GM18505 (cell line): ENCODE data around the gene FES.
"Not testable (repeated sequence)": the region's sequence is repeated elsewhere in the genome, so short reads cannot be mapped to it uniquely, and the experiment has no call there.

ENCODE experiments used
- ATAC-seq: cut with Tn5 transposase; IDR thresholded peaks from one replicate; pipeline ENCODE4 v1.9.1; 2021; ENCODE audit not compliant: unreplicated experiment
- POLR2A ChIP-seq: IDR thresholded peaks from 4 replicates; pipeline ENCODE4 v1.6.1; 2011; ENCODE audit warnings: borderline replicate concordance; ENCODE audit not compliant: insufficient read depth, insufficient read length; ENCODE audit errors: extremely low read depth

FES gene

DNA sequence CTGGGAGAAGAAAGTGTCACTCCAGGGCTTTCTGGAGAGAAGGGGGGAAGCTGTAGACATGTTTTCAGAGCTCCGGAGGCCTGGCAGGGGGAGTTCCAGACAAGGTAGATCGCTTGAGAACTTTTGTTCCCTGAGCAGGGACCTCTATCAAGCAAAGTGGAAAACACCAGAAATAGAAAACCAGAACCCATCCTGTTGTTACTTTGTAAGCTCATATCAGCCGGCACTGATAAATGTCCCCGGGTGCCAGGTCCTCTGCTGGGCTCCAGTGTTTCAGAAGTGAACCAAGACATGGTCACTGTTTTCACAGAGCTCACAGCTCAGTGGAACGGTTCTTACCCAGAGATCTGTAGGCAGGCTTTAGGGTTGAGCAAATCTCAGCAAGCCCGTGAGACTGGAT lies 34.5 kb downstream of the FES start:
- no peak for TF ChIP-seq POLR2A
- ATAC-seq, result no peak

DNA sequence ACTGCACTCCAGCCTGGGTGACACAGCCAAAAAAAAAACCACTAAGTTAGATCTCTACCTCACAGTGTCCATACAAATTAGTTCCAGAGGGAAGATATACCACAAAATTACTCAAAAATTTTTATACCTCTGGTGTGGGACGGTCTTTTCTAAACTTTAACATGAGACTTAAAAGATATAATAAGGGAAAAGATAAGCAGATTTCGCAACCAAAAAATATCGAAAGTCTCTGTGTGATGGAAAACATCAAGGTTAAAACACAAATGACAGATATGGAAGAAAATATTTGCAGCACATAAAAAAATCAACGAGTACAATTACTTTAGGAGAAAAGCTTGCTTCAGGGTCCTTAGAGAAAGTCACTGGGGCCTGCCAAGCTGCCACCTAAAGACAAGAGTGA lies 37.6 kb downstream of the FES start:
- TF ChIP-seq POLR2A, result no peak

DNA sequence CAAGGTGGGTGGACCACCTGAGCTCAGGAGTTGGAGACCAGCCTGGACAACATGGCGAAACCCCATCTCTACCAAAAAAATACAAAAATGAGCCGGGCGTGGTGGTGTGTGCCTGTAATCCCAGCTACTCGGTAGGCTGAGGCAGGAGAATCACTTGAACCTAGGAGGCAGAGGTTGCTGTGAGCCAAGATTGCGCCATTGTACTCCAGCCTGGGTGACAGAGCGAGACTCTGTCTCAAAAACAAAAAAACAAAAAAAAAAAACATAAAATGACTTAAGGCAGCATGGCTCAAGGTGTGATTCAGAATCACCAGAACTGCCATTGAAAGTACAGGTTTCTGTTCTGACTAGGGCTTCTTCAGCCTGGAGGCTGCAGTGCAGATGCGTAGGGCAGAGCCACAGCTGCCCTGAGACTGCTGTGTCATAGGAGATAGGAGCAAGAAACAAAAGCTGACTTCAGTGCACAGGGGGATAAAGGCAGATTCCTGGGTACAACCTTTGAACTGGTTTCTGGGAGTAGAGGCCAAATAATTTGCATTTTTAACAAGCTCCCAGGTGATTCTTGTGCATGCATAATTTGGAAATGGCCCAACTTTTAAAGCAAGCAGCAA lies 38.5 kb downstream of the FES start:
- ATAC-seq, result peak; percentile 78

More for the DNA sequence above, 37.6 kb downstream of the FES start:
- no peak for ATAC-seq

DNA sequence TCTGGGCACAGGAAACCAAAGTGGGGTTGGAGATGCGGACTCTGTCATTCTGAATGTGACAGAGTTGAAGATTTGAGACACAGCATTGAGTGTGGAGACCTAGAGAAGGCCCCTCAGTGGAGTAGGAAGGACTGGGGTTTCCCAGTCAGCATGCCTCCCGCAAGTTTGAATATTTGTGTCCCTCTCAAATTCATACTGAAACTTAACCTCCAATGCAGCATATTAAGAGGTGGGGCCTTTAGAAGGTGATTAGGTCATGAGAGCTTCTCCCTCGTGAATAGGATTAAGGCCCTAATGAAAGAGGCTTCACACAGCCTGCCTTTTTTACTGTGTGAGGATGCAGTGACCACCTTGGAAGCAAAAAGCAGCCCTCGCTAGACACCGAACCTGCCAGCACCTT lies 40.1 kb downstream of the FES start:
- no peak for TF ChIP-seq POLR2A
- ATAC-seq, result no peak

DNA sequence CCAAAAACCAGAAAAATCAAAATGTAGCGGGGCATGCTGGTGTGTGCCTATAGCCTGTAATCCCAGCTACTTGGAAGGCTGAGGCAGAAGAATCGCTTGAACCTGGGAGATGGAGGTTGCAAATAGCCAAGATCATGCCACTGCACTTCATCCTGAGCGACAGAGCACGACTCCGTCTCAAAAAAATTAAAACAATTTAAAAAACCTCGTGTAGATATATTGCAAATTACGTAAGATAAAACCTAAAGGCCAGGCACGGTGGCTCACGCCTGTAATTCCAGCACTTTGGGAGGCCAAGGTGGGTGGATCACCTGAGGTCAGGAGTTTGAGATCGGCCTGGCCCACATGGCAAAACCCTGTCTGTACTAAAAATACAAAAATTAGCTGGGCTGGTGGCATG lies 42.5 kb downstream of the FES start:
- not testable (repeated sequence) for ATAC-seq

DNA sequence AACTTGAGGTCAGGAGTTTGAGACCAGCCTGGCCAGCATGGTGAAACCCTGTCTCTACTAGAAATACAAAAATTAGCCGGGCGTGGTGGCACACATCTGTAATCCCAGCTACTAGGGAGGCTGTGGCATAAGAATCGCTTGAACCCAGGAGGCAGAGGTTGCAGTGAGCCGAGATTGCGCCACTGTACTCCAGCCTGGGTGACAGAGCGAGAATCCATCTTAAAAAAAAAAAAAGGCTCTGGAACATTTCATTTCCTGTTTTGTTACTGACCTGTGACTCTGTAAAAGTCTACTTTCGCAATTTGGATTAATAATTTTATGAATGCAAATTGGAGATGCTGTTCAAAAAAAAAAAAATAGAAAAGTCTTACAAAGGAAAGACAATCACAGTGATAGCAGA lies 43.8 kb downstream of the FES start:
- not testable (repeated sequence) for ATAC-seq

DNA sequence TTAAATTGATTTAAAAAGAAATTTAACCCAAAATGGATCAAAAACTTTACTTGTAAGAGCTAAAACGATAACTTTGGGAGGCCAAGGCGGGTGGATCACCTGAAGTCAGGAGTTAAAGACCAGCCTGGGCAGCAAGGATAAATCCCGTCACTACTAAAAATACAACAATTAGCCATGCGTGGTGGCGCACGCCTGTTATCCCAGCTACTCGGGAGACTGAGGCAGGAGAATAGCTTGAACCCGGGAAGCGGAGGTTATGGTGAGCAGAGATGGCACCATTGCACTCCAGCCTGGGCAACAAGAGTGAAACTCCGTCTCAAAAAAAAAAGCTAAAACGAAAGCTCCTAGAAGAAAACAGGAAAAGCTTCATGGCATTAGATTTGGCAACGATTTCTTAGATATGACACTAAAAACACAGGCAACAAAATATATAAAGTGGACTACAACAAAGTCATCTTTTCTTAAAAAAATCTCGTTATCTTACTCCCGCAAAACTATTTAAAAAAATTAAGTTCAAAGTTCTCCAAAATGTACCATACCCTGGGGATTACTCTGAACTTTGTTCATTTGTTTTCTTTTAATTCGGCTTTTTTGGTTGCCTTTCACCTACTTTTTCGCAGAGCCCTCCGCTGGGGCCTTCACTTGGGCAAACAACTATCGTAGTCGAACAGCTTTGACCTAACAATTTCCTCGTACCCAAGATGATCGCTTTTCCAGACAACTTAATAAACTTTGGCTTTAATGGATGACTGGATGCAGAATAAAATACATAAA lies 45.1 kb downstream of the FES start:
- ATAC-seq, result no peak
- no peak for TF ChIP-seq POLR2A

DNA sequence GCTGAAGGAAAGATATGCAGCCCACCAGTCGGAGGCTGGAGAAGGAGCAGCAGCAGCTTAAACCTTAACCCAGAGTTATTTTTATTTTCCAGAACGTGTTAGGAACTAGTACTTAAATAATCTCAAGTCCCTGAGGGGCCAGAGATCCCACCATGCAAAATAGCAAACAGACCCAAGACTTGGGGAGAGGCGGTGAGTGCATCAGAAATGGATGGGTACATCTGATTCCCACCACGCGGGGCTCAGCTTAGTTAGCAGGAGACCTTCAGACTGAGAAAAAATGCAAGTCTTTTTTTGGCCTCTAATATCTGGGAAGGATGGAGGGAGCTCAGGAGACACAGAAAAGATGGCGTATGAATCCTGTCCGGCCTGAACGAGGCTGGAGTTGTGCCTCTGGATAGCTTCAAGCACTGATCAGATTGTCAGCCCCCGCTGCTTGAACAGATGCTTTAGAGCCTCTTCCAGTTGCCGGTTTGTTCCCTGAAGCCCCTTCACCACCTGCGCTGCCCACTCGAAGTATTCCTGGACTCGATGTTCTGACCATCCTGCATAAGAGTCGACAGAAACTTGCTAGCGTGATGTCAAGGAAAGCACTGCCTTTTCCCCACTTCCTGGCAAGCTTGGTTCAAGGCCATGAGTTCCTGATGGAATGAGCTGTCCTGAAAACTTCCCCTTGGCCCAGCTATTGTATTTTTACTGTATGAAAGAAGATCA lies 46.7 kb downstream of the FES start:
- no peak for ATAC-seq
- TF ChIP-seq POLR2A, result no peak

DNA sequence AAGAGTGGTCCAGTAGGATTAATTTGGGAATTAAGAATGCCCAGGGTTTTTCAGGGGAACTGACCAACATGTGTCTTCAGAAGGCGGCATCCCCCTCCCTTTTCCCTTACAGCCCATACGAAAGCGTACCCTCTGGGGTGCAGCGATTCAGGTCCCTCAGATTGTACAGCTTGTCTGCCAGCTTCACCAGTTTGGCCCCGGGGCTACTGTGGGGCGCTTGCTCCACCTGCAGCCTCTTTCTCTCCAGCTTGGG lies 47.2 kb downstream of the FES start:
- TF ChIP-seq POLR2A, result no peak
- ATAC-seq, result no peak

DNA sequence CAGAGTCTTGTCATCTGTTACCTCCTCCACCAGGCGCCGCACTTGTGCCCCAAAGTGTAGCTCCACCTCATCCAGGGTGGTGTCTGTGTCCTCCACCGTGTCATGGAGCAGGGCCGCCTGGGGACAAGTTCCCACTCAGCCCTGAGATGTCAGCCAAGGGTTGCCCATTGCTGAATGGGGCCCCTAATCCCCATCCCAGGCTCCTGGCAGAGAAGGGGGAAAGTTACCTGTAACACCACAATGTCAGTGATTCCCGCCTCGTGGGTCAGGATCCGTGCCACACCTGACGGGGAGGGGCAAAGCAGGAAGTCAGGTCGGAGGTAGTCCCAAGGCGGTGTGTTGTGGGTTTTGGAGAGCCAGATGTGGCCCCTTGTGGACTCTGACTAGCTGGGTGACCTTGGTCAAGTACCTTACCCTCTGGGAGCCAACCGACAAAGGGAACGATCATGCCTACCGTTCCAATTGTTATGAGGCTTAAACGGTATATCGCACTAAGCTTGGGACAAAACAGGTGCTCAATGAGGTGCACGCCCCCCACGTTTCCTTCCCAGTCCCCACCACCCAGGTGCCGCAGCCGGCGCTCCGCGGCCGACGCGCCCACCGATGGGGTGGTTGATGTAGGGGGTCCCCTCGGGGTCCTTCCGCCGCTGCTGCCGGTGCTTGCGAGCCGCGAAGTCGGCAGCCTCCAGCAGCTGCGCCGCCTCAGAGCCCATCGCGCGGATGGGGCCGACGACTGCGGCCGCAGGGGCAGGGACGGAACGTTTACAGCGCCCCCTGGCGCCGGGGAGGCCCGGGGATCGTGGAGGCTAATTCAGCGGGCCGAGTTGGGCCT lies 47.7 kb downstream of the FES start, which contains the start of gene HDDC3:
Gene HDDC3 (minus strand): TSS at position 722 of the 832 bp plus-strand sequence. CDS start 9 bp downstream, at position 713.
- TF ChIP-seq POLR2A, result peak; percentile 77
- ATAC-seq, result peak; percentile 43

DNA sequence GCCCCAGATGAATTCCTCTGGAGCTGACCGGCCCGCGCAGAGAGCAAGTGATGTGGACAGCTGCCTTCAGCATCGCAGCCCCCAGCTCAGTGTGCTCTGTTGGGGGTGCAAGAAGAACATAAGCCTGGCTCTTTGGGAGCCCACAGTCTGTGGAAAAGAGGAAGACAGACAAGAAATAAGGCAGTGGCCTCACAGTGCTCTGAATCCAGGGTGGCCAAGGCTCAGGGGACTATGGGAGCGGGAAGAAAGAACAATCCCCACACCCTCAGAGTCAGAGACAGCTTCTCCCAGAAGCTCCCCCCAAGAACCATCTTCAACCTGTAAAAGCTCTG lies 48.3 kb downstream of the FES start:
- TF ChIP-seq POLR2A, result no peak
- no peak for ATAC-seq

DNA sequence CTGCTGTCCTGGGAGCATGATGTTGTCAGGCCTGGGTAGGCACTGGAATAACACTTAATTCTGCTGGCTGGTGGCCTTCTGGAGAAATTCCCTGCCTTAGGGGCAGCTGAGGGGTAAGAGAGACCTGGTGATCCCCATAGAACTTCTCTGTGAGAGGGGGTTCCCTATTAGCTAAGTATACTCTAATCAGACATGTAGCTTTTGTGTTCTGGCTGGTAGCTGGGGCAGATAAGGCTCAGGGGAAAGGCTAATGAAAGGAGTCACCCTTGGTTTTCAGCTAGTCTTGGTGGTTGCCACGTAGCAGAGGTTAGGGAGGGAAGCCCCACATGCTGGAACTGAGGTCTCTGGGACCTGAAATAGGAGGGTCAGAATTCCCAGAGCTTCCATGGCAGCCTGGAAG lies 49.0 kb downstream of the FES start:
- no peak for TF ChIP-seq POLR2A
- ATAC-seq, result no peak

DNA sequence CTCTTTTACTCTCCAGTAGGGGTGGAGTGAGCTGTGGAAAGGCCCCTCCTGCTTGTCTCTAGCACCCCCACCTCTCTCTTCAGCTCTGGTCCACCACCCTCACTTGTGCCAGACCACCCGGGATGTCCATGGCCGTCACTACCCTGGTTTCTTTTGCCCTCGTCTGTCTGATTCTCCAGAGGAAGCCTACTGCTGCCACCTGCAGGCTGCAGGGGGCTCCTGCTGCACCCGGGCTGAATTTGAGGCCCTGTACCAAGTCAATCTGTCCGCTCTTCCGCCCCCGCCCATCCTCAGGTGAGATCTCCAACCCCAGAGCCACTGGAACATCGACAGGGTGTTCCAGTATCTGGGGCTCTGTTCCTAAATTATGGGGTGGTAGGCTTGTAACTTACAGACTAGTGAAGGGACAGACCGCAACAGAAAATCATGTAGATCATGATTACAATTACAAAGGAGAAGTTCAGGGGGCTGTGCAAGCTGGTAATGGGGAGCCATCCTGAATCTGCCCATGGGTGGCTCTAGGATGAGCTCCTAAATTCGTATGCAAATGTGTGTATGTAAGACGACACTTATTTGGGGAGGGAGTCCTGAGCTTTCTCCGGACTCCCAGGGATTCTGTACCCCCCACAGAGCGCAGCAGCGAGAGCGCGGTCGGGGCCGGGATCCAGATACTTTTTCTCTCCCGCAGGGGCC lies 50.1 kb downstream of the FES start:
- peak; percentile 29 for ATAC-seq
- TF ChIP-seq POLR2A, result no peak
